ENCODE data around the gene CDC42EP1. TPM values are rescaled to one million over a fixed set of nuclear protein-coding genes. Genes with fewer than 3 reads are reported as not detected.
A peak's percentile ranks its signal among the peaks of the same experiment; 100 is the strongest.

Gene CDC42EP1
- total RNA-seq, 4 donors from 2014 or later: 28.4 to 53.4 (median 33.4) TPM

DNA sequence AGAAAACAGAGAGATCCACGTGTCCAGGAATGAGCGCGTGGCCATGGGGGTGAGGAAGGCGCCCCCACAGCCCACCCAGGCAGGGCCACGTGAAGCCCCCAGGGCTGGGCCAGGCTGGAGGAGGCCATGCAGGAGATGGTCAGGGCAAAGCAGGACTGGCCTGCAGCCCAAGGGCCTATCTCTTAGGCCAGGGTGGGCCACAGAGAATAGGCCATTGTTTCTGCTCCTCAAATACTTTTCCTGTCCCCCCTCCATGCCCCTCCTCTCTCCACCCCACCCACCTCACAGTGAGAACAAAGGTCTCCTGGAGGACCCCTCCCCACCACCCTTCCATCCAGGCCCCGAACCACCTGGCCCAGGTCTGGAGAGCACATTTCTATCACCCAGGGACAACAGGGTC, 8.3 kb upstream of the CDC42EP1 start:
- H3K9me3 ChIP-seq: no peaks in the 10 kb centered on the region
- 31 to 51% methylated on average over 6 of the region's 6 CpGs for WGBS, 2 donors
- TF ChIP-seq, protein P1, sequence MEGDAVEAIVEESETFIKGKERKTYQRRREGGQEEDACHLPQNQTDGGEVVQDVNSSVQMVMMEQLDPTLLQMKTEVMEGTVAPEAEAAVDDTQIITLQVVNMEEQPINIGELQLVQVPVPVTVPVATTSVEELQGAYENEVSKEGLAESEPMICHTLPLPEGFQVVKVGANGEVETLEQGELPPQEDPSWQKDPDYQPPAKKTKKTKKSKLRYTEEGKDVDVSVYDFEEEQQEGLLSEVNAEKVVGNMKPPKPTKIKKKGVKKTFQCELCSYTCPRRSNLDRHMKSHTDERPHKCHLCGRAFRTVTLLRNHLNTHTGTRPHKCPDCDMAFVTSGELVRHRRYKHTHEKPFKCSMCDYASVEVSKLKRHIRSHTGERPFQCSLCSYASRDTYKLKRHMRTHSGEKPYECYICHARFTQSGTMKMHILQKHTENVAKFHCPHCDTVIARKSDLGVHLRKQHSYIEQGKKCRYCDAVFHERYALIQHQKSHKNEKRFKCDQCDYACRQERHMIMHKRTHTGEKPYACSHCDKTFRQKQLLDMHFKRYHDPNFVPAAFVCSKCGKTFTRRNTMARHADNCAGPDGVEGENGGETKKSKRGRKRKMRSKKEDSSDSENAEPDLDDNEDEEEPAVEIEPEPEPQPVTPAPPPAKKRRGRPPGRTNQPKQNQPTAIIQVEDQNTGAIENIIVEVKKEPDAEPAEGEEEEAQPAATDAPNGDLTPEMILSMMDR (IDR thresholded peaks at IDR 0.05): no peak
- TF ChIP-seq EP300 (IDR thresholded peaks at IDR 0.05) (peak in 1 of 2 donors; percentile 16), POLR2A (IDR thresholded peaks at IDR 0.05) (no peak)
- DNase-seq (ENCODE audit: low spot score in 2 of 2): no peak
- H3K4me3 ChIP-seq: no peak overlapping the region
- peaks cover 5 to 65% (median 40%) of the 10 kb centered on the region in 4 donors for H3K4me1 ChIP-seq
- no peaks in the 10 kb centered on the region for H3K27me3 ChIP-seq
- peak overlapping the region; percentile 6 to 95 (median 74) for H3K27ac ChIP-seq
- no peaks in the 10 kb centered on the region for H3K36me3 ChIP-seq

DNA sequence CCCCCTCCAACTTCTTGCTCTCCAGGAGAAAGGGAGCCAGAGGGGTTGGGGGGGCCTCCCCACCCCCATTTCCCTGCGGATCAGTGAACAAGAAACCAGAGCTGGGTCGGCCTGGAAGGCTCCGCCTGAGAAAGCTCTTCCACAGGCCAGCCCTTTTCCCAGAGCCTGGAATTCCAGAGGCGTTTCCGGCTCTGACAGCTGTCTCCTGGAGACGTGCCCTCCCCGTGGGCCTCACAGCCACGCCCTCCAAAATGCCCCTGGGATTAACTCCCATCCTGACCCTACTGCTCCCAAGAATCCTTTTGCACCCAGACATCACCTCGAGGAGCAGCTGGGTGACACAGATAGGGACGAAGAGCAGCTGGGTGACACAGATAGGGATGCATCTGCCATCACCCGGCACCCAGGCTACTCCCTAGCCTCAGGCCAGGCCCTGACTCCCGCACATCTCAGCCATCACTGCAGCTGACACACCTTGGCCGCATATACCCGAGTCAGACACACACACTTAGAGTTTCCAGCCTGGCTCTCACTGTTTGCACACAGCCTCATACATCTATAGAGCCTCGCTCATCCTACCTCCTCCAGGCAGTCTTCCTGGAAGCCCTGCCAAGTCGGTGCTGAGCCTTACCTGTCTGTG, 7.6 kb upstream of the CDC42EP1 start:
- no peak for TF ChIP-seq EP300 (IDR thresholded peaks at IDR 0.05)
- TF ChIP-seq POLR2A (IDR thresholded peaks at IDR 0.05): no peak
- TF ChIP-seq, protein P1 (IDR thresholded peaks at IDR 0.05): no peak
- no peaks in the 10 kb centered on the region for H3K36me3 ChIP-seq
- H3K4me1 ChIP-seq: peaks cover 5 to 63% (median 36%) of the 10 kb centered on the region in 4 donors
- DNase-seq (ENCODE audit: low spot score in 2 of 2): no peak
- no peaks in the 10 kb centered on the region for H3K27me3 ChIP-seq
- peak overlapping the region; percentile 6 to 95 (median 74) for H3K27ac ChIP-seq
- 32 to 39% methylated on average over 14 to 16 of the region's 16 CpGs for WGBS, 2 donors
- H3K9me3 ChIP-seq: no peaks in the 10 kb centered on the region
- H3K4me3 ChIP-seq: no peak overlapping the region

DNA sequence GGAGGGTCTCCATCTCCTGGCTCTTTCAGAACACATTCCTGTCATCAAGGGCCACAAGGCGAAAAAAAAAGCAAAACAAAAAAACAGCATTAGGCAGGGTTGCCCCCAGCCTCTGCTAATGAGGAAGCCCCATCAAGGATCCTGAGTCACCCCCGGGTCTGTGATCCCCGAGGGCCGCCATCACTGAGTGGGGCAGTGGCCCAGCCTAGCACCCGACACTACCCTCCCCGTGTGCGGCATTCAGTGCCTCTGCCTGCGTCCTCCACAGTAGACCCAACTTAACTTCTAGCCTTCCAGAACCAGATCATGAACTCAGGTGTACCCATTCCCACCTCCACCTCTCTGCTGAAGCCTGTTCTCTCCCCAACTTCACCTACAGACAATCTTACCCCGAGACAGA, 6.6 kb upstream of the CDC42EP1 start:
- Histone ChIP-seq H3K27me3 (no peaks in the 10 kb centered on the region), H3K4me3 (no peak overlapping the region), H3K27ac (peak overlapping the region in 2 of 4 donors; percentile 91 to 95), H3K4me1 (peaks cover 5 to 58% (median 28%) of the 10 kb centered on the region in 4 donors), H3K9me3 (no peaks in the 10 kb centered on the region), H3K36me3 (no peaks in the 10 kb centered on the region)
- no peak for DNase-seq (ENCODE audit: low spot score in 2 of 2)
- TF ChIP-seq EP300 (IDR thresholded peaks at IDR 0.05) (no peak), POLR2A (IDR thresholded peaks at IDR 0.05) (no peak)
- TF ChIP-seq, protein P1 (IDR thresholded peaks at IDR 0.05): no peak
- WGBS, 2 donors: 88 to 89% methylated on average over 9 of the region's 9 CpGs

DNA sequence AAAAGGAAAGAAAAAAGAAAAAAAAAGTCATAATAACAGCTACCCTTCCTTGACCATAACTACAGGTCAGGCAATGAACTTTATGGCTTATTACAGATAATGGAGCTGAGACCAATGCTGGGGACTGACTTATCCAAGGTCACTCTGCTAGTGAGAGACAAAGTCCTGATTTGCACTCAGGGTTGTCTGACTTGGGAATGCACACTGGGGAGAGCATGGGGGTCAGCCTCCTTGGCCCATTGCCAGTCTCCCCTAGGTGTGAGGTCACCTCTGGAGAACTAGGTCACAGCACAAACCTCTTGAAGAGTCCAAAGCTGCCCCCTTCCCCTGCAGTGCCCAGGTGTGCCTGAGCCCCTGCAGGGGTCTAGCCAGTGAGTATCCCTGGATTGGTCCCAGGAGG, 5.3 kb upstream of the CDC42EP1 start:
- Histone ChIP-seq H3K27me3 (no peaks in the 10 kb centered on the region), H3K27ac (no peak overlapping the region), H3K4me1 (peaks cover 5 to 52% (median 21%) of the 10 kb centered on the region in 4 donors), H3K9me3 (no peaks in the 10 kb centered on the region), H3K36me3 (no peaks in the 10 kb centered on the region), H3K4me3 (no peak overlapping the region)
- DNase-seq (ENCODE audit: low spot score in 2 of 2): no peak
- TF ChIP-seq, protein P1 (IDR thresholded peaks at IDR 0.05): no peak
- TF ChIP-seq EP300 (IDR thresholded peaks at IDR 0.05) (no peak), POLR2A (IDR thresholded peaks at IDR 0.05) (no peak)

DNA sequence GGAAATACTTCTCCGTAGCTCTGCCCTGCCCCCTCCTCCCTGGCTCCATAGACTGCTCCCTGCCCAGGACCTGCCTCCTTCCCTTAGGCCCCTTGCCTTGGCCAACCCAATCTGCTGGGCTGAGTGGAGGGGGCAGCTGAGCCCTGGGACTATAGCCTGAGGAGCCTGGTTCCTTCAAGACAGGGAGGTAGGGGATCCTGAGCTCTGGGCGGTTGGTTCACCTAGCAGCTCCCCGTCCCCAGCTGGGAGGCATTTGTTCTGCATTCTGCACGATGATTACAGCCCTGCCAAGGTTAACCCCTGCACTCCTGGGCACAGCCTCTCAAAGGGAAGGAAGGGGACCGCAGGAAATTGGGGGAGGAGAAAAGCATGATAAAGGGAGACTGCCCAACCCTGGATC, 3.6 kb upstream of the CDC42EP1 start:
- no peaks in the 10 kb centered on the region for H3K36me3 ChIP-seq
- no peaks in the 10 kb centered on the region for H3K27me3 ChIP-seq
- peak overlapping the region in 3 of 4 donors; percentile 12 to 100 (median 100) for H3K27ac ChIP-seq
- no peak for DNase-seq (ENCODE audit: low spot score in 2 of 2)
- TF ChIP-seq EP300 (IDR thresholded peaks at IDR 0.05): no peak
- TF ChIP-seq, protein P1 (IDR thresholded peaks at IDR 0.05): no peak
- no peak for TF ChIP-seq POLR2A (IDR thresholded peaks at IDR 0.05)
- no peaks in the 10 kb centered on the region for H3K9me3 ChIP-seq
- H3K4me1 ChIP-seq: peaks cover 5 to 44% (median 17%) of the 10 kb centered on the region in 4 donors
- H3K4me3 ChIP-seq: no peak overlapping the region
- 15 to 17% methylated on average over 4 to 5 of the region's 5 CpGs for WGBS, 2 donors
